Measurements from ENCODE around the gene C2orf78.

The C2orf78 gene

GRCh38 chr2:73837847-73838585 is 54.0 kb downstream of the C2orf78 start:
- in situ Hi-C loops (cut with MboI; ENCODE audit: low sequenced_read_pairs), result no loop called here

DNA sequence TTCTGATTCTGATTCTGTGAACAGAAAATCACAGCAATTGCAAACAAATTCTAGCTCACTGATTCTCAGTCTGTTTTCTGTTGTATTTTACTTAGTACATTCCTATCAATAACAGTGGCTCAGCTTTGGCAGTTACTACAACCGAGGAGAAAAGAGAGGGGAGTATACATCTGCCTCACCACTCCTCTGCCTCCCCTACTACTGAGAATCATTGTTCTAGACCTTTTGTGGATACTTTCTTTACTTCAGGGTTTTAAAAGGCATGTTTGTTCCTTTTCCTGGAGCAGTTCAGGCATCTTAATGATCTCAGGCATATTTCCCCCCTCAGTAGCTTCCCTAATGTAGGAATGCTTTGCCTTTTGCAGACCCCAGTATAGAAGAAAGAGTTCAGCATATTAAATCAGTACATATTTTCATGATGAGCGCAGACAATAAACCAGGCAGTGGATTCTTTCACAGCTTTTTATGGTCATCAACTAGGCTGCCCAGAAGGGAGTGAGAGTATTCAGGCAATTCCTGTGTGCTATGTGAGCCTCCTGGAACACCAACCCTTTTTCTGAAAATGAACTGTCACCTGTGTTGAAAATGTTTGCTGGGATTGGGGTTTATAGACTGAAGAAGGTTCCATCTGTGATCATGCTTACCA is 55.0 kb downstream of the C2orf78 start:
- in situ Hi-C loops (cut with MboI; ENCODE audit: low sequenced_read_pairs), result no loop called here

GRCh38 chr2:73839653-73840411 is 55.8 kb downstream of the C2orf78 start:
- in situ Hi-C loops (cut with MboI; ENCODE audit: low sequenced_read_pairs), result no loop called here

DNA sequence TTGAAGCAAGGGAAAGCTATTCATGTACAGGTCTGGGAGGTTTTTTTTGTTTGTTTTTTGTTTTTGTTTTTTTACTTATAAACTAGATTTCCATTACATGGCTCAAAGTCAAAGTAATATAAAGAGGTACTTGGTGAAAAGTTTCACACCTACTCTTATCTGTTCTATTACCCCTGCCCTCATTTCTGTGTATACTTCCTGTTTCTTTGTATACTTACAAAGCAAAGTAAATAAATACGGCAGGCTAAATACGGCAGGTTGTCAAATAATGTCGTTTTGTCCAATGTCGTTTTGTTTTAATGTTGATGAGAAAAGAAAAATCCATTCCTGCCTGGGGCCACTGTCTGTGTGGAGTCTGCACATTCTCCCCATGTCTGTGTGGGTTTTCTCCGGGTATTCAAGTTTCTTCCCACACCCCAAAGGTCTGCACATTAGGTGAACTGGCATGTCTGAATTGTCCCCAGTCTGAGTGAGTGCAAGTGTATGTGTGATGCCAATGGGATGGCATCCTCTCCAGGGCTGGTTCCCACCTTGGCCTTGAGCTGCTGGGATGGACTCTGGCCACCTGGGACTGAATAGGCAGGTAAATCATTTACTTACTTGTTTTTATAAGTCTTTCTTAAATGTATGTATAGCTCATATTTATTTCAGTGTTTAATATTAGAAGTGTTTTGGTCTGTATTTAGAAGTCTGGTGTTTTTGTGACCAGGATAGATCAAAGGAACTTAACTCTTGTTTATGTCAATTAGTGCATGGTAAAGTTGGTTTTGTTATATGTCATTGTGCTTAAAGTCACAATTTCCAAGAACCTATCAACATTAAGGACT is 58.1 kb downstream of the C2orf78 start:
- in situ Hi-C loops (cut with MboI; ENCODE audit: low sequenced_read_pairs), result no loop called here

DNA sequence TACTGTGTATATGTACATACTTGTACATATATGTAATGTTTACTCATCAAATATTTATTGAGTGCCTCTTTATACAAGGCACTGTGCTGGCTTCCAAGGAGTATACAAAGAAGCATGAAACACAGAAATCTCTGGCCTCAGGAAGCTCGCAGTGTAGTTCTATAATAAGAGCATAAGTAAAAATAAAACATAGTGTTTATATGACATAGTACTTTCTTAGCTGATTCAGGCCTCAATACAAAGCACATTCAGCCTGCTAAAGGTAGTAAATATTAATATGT is 58.7 kb downstream of the C2orf78 start:
- in situ Hi-C loops (cut with MboI; ENCODE audit: low sequenced_read_pairs), result no loop called here

GRCh38 chr2:73844087-73844486 is 60.1 kb downstream of the C2orf78 start:
- in situ Hi-C loops (cut with MboI; ENCODE audit: low sequenced_read_pairs), result no loop called here

GRCh38 chr2:73850009-73850408 is 66.0 kb downstream of the C2orf78 start:
- in situ Hi-C loops (cut with MboI; ENCODE audit: low sequenced_read_pairs), result no loop called here

DNA sequence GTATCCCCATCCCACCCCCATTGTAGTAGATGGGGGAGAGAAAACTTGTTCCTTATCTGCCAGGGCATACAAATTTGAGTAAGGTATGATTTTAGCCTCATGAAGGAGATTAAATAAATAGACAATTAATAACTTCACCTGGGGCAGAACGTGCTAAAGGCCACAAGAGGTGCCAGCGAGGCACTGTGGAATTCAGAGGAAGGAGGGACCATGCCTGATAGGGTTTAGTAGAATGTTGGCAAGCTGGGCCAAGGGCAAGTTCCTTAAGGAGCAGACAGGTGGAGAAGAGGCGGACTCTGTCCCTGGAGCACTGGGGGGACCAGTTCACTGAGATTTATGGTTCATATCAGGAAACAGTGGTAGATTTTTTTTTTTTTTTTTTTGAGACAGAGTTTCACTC is 67.3 kb downstream of the C2orf78 start:
- in situ Hi-C loops (cut with MboI; ENCODE audit: low sequenced_read_pairs), result no loop called here

DNA sequence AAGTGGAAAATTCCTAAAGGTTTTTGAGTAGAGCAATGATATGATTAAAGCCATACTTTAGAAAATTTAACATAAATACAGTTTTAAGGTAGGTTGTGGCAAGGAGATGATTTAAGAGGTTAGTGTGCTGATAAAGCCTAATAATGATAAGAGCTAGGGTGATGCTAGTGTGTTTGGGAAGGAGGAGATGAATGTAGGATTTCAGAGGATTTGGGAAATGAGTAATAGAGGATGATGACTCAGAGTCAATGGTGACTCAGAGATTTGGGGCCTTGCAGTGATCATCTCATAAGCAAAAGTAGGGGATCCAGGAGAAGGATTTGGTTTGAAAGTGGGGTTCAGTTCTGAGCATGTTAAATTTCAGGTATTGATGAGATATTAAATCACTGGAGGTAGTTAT is 68.0 kb downstream of the C2orf78 start:
- in situ Hi-C loops (cut with MboI; ENCODE audit: low sequenced_read_pairs), result no loop called here

DNA sequence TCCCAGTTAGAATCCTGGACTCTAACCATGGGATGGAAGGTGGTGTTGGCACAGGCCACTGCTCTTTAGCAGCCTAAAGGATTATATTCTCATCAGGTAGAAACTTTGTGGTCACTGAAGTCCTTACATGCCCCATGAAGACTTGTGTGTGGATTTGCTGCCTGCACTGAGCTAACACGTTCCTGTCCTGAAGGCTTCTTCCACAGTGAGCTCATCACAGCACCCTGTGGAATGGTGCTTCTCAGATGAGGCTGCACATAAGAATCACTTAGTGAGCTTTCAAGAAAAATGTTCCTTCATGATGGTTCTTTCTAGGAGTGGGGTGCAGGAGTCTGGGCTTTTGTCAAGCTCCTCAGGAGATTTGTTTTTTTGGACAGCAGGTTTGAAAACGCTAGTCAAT is 71.5 kb downstream of the C2orf78 start:
- in situ Hi-C loops (cut with MboI; ENCODE audit: low sequenced_read_pairs), result no loop called here

DNA sequence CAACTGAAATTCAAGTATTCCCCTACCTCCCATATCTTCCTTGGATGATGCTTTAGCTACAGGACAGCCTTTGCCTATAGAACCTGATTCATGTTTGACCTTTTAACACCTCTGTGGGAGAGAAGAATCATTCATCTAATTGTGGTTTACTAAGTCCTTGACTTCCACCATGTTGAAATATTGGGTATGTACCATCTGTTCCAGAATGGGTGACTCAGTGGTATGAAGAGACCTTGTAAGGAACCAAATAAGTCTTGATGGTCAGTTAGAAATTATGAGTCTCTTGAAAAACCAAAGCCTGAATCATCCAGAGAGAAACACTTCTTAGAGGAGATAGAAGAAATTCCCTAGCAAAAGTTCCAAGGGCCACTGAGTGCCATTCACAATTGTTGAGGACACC is 72.2 kb downstream of the C2orf78 start:
- in situ Hi-C loops (cut with MboI; ENCODE audit: low sequenced_read_pairs), result no loop called here

DNA sequence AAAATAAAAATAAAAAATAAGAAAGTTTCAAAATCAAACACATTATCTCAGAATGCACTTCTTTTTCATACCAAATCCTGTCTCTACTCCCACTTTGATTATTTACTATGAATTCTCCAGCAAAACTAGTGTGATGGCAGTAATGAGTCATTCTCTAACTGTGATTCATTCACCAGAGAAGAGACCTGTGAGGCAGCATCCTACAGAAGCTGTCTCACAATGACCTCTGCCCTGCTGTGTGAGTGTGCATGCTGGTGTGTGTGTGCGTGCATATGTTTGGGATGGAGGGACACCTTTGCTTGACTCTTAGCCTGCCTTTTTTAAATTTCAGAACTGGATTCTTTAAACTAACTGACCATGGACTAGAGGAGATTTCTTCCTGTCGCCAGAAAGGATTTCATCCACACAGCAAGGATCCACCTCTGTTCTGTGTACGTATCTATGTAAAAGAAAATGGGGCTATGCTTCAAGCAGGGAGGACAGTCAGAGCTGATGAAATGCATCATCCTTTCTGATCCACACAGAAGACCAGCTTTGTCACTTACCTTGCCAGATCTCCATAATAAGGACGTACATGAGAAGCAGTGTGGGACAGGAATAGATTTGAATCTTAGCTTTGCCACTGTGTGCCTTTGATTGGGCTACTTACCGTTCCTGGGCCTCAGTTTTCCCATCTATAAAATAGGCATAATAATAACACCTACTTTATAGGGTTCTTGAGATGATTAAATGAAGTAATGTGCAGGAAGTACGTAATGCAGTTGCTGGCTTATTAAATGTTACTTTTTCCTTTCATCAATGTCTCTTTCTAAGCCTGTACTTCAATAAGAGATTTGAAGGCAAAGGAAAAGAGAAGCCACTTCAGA is 76.0 kb downstream of the C2orf78 start:
- in situ Hi-C loops (cut with MboI; ENCODE audit: low sequenced_read_pairs), result no loop called here

GRCh38 chr2:73862987-73863386 is 79.0 kb downstream of the C2orf78 start:
- in situ Hi-C loops (cut with MboI; ENCODE audit: low sequenced_read_pairs), result no loop called here

Data from HL-60/S4 treated with retinoic acid at 250 ng/mL for 4 days and 3 days (cell line).